Inflammatory macrophage (primary cell): ENCODE results near the gene FBXO9.

ENCODE experiments used
- DNase-seq, 2 donors: peaks; one replicate each; pipeline ENCODE4 v3.0.0-alpha.2; 2020 to 2022

The FBXO9 gene

GRCh38 chr6:53139841-53140413 is 74.7 kb downstream of the FBXO9 start:
- peak in 1 of 2 donors; percentile 5 for DNase-seq

GRCh38 chr6:53142810-53143209 is 77.6 kb downstream of the FBXO9 start:
- DNase-seq = no peak

GRCh38 chr6:53143710-53144109 is 78.5 kb downstream of the FBXO9 start:
- DNase-seq = no peak

- no peak for DNase-seq
Measured at GRCh38 chr6:53144802-53145201, 79.6 kb downstream of the FBXO9 start.

- no peak for DNase-seq
Measured at GRCh38 chr6:53148684-53149083, 83.5 kb downstream of the FBXO9 start, which contains the start of gene GCM1. GCM1 (minus strand) TSS chr6:53148841; CDS start chr6:53145632, 3,209 bp downstream.
